ENCODE measurements around the gene MESP1.

- TF ChIP-seq EZH2 (IDR thresholded peaks at IDR 0.05; ENCODE audit: insufficient read depth, poor library complexity, severe bottlenecking) (no peak), EZH2phosphoT487 (IDR thresholded peaks at IDR 0.05; ENCODE audit: insufficient read depth, low read depth) (no peak)
Measured at GRCh38 chr15:89758283-89758682, 7.2 kb upstream of the MESP1 start.
